IPS DF 6.9 (cell line): Measurements from ENCODE around the gene STOML1.

Source experiments
- DNase-seq: peaks from one replicate; pipeline ENCODE4 v3.0.0-alpha.2; 2013; ENCODE audit warnings: low read depth, low spot score
- H3K27ac ChIP-seq: one replicate; pipeline ENCODE4 v1.5.1; 2013; ENCODE audit warnings: low read length, control low read depth
- H3K27me3 ChIP-seq: 2 replicates; pipeline ENCODE4 v1.6.1; 2013; ENCODE audit warnings: mild to moderate bottlenecking, low read length; ENCODE audit not compliant: control insufficient read depth, insufficient read depth
- H3K36me3 ChIP-seq: 2 replicates; pipeline ENCODE4 v1.6.1; 2013; ENCODE audit warnings: low read length; ENCODE audit not compliant: control insufficient read depth, insufficient read depth
- H3K4me1 ChIP-seq: 2 replicates; pipeline ENCODE4 v1.6.1; 2013; ENCODE audit warnings: low read length; ENCODE audit not compliant: control insufficient read depth, insufficient read depth
- H3K4me3 ChIP-seq: 2 replicates; pipeline ENCODE4 v1.5.1; 2013; ENCODE audit warnings: mild to moderate bottlenecking, low read length
- H3K9me3 ChIP-seq: 2 replicates; pipeline ENCODE4 v1.6.1; 2013; ENCODE audit warnings: low read length, inconsistent platforms; ENCODE audit not compliant: control insufficient read depth, insufficient read depth
- WGBS: extraction: QIAGEN DNeasy Blood & Tissue Kit; methylation state at CpG from one replicate; pipeline ENCODE4 v1.1.7; 2013; ENCODE audit warnings: mixed read lengths, missing lambda C conversion rate; ENCODE audit not compliant: insufficient read length, insufficient coverage; 5-methylcytosine and 5-hydroxymethylcytosine counted together

STOML1 gene

DNA sequence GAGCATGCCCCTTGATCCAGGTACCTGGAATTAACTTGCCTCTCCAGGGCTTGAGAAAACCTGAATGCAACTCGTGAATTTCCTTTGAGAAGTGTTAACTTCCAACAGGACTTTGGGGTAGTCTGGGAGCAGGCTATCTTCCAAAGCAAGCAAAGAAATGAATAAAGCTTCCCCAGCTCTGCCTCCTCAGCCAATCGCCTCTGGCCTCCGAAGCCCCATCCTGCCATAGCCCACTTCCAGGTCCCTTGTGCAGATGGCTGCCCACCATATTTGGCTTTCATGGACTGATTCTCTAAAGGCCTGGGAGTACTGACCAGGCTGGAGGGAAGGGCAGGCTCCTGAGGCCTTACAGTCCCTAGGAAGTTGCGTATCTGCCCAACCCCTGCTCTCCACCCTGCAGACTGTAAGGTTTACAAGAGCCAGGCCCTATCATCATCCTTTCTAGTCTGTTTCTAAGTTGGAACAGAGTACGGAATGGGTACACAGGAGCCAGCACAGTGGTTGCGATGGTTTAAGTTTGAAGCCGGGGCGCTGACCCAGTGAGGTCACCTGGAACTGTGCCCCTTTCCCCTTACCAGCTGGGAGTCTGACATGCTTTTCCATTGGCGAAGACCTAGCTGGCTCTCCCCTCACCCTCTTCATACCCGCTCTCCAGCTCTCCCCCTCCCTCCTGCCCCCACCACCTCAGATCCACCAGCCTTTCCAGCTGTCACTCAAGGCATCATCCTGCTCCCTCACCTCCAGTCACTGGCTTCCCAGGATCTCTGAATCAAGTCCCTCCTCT lies 1.3 kb upstream of the STOML1 start:
- no peaks in the 10 kb centered on the region for H3K27me3 ChIP-seq
- no peak overlapping the region for H3K4me3 ChIP-seq
- DNase-seq, result no peak
- H3K4me1 ChIP-seq, result no peaks in the 10 kb centered on the region
- no peaks in the 10 kb centered on the region for H3K9me3 ChIP-seq
- H3K36me3 ChIP-seq, result peaks cover 7% of the 10 kb centered on the region
- no peak overlapping the region for H3K27ac ChIP-seq
- WGBS, result no CpG with 5 or more reads among the region's 10 CpGs

- Histone ChIP-seq H3K27me3 (no peaks in the 10 kb centered on the region), H3K27ac (no peak overlapping the region), H3K36me3 (no peaks in the 10 kb centered on the region), H3K4me1 (no peaks in the 10 kb centered on the region), H3K4me3 (no peak overlapping the region), H3K9me3 (no peaks in the 10 kb centered on the region)
- no peak for DNase-seq
- WGBS, result no CpG with 5 or more reads among the region's 5 CpGs
These were observed 451 bp upstream of the STOML1 start for GRCh38 chr15:73992594-73992898.

GRCh38 chr15:73991260-73991659 lies 835 bp downstream of the STOML1 start:
- Histone ChIP-seq H3K4me1 (no peaks in the 10 kb centered on the region), H3K27me3 (no peaks in the 10 kb centered on the region), H3K36me3 (no peaks in the 10 kb centered on the region), H3K27ac (no peak overlapping the region), H3K4me3 (no peak overlapping the region), H3K9me3 (no peaks in the 10 kb centered on the region)
- no CpG with 5 or more reads among the region's 5 CpGs for WGBS
- DNase-seq, result no peak

GRCh38 chr15:73990250-73991005 lies 1.7 kb downstream of the STOML1 start:
- Histone ChIP-seq H3K36me3 (no peaks in the 10 kb centered on the region), H3K4me3 (no peak overlapping the region), H3K27me3 (no peaks in the 10 kb centered on the region), H3K9me3 (no peaks in the 10 kb centered on the region), H3K4me1 (no peaks in the 10 kb centered on the region), H3K27ac (no peak overlapping the region)
- DNase-seq, result no peak
- WGBS, result no CpG with 5 or more reads among the region's 9 CpGs

GRCh38 chr15:73989001-73989798 lies 2.9 kb downstream of the STOML1 start:
- H3K4me3 ChIP-seq, result no peak overlapping the region
- H3K36me3 ChIP-seq, result no peaks in the 10 kb centered on the region
- H3K4me1 ChIP-seq, result no peaks in the 10 kb centered on the region
- no peak overlapping the region for H3K27ac ChIP-seq
- no peaks in the 10 kb centered on the region for H3K9me3 ChIP-seq
- no CpG with 5 or more reads among the region's 9 CpGs for WGBS
- no peak for DNase-seq
- no peaks in the 10 kb centered on the region for H3K27me3 ChIP-seq

DNA sequence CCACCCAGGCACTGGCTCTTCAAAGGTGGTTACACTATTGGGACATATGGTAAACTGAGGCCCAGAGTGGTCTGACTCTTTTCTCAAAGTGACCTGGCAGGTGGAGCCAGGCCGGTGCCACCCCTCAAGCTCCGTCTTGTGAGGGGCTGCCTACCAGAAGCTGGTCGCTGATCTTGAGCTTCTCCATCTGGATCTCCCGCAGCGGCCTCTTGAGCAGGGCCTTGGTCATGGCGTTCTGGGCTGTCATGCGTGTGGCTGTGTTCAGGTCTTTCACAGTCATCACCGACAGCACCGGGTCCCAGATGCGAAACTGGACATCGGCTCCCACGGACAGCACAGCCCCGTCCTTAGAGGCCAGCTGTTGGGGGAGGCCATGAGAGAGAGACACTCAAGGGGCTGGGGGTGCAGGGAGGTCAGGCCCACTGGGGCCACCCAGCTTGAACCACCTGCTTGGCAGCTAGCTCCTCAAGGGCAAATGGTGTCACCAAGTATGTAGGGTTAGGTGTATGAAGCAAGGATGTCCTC lies 3.6 kb downstream of the STOML1 start:
- H3K27me3 ChIP-seq, result no peaks in the 10 kb centered on the region
- no peak overlapping the region for H3K4me3 ChIP-seq
- WGBS, result no CpG with 5 or more reads among the region's 13 CpGs
- no peak for DNase-seq
- no peaks in the 10 kb centered on the region for H3K9me3 ChIP-seq
- H3K36me3 ChIP-seq, result no peaks in the 10 kb centered on the region
- no peak overlapping the region for H3K27ac ChIP-seq
- H3K4me1 ChIP-seq, result no peaks in the 10 kb centered on the region

- WGBS, result no CpG with 5 or more reads among the region's 9 CpGs
These were observed 4.2 kb downstream of the STOML1 start for GRCh38 chr15:73987681-73988444.

GRCh38 chr15:73987250-73987649 lies 4.8 kb downstream of the STOML1 start:
- Histone ChIP-seq H3K36me3 (no peaks in the 10 kb centered on the region; the same call in 1 of the 2 replicates), H3K4me1 (no peaks in the 10 kb centered on the region), H3K27ac (no peak overlapping the region), H3K4me3 (no peak overlapping the region), H3K9me3 (no peaks in the 10 kb centered on the region), H3K27me3 (no peaks in the 10 kb centered on the region)
- no CpG with 5 or more reads among the region's 4 CpGs for WGBS
- DNase-seq, result no peak

More at GRCh38 chr15:73987681-73988444, 4.2 kb downstream of the STOML1 start:
- Histone ChIP-seq H3K4me3 (no peak overlapping the region), H3K4me1 (no peaks in the 10 kb centered on the region), H3K27me3 (no peaks in the 10 kb centered on the region), H3K27ac (no peak overlapping the region), H3K9me3 (no peaks in the 10 kb centered on the region), H3K36me3 (no peaks in the 10 kb centered on the region; the same call in 1 of the 2 replicates)
- no peak for DNase-seq

- no peaks in the 10 kb centered on the region for H3K4me1 ChIP-seq
- no peak for DNase-seq
- no CpG with 5 or more reads among the region's 1 CpG for WGBS
These were observed 5.4 kb downstream of the STOML1 start for GRCh38 chr15:73986776-73987056.

More at GRCh38 chr15:73986776-73987056, 5.4 kb downstream of the STOML1 start:
- Histone ChIP-seq H3K9me3 (no peaks in the 10 kb centered on the region), H3K27ac (no peak overlapping the region), H3K4me3 (no peak overlapping the region), H3K27me3 (no peaks in the 10 kb centered on the region), H3K36me3 (no peaks in the 10 kb centered on the region; the same call in 1 of the 2 replicates)
